Urothelium cell line (cell line): ENCODE results near the gene WIPF1.

Source experiments
- DNase-seq: peaks from one replicate; pipeline ENCODE4 v3.0.0; 2011; ENCODE audit warnings: low spot score, mixed read lengths
- FAIRE-seq: peaks from 2 replicates; lab custom pipeline; 2011; peaks lifted over from hg19 to GRCh38; lab: Jason Lieb, UNC

The WIPF1 gene

GRCh38 chr2:174599310-174599921 is 1.8 kb upstream of the WIPF1 start:
- no peak for DNase-seq
- no peak for FAIRE-seq

- FAIRE-seq (no peak), DNase-seq (no peak)
These were observed 627 bp downstream of the WIPF1 start for GRCh38 chr2:174597009-174597344.

- DNase-seq: no peak
- FAIRE-seq: no peak
These were observed 1.7 kb downstream of the WIPF1 start for GRCh38 chr2:174595891-174596397.

GRCh38 chr2:174595116-174595809 is 2.3 kb downstream of the WIPF1 start:
- DNase-seq: no peak
- FAIRE-seq: no peak

GRCh38 chr2:174594456-174594855 is 3.1 kb downstream of the WIPF1 start:
- FAIRE-seq (no peak), DNase-seq (no peak)

GRCh38 chr2:174593574-174594203 is 3.9 kb downstream of the WIPF1 start:
- DNase-seq (peak; percentile 32), FAIRE-seq (no peak)

GRCh38 chr2:174593041-174593440 is 4.6 kb downstream of the WIPF1 start:
- no peak for DNase-seq
- no peak for FAIRE-seq

GRCh38 chr2:174591740-174592139 is 5.9 kb downstream of the WIPF1 start:
- no peak for FAIRE-seq
- DNase-seq: no peak

GRCh38 chr2:174590928-174591648 is 6.5 kb downstream of the WIPF1 start:
- FAIRE-seq (no peak), DNase-seq (no peak)

GRCh38 chr2:174590346-174590745 is 7.3 kb downstream of the WIPF1 start:
- no peak for FAIRE-seq
- DNase-seq: no peak

GRCh38 chr2:174589334-174589733 is 8.3 kb downstream of the WIPF1 start:
- FAIRE-seq (no peak), DNase-seq (no peak)

- FAIRE-seq (no peak), DNase-seq (no peak)
These were observed 9.1 kb downstream of the WIPF1 start for GRCh38 chr2:174588463-174588862.

- DNase-seq (no peak), FAIRE-seq (no peak)
These were observed 10.0 kb downstream of the WIPF1 start for GRCh38 chr2:174587579-174587978.

- DNase-seq (no peak), FAIRE-seq (no peak)
These were observed 10.9 kb downstream of the WIPF1 start for GRCh38 chr2:174586418-174587295.

- DNase-seq (no peak), FAIRE-seq (no peak)
These were observed 11.8 kb downstream of the WIPF1 start for GRCh38 chr2:174585657-174586252.

- DNase-seq: no peak
- no peak for FAIRE-seq
These were observed 12.5 kb downstream of the WIPF1 start for GRCh38 chr2:174585146-174585545.

GRCh38 chr2:174581491-174581890 is 16.1 kb downstream of the WIPF1 start:
- DNase-seq: no peak
- no peak for FAIRE-seq

- FAIRE-seq (no peak), DNase-seq (no peak)
These were observed 16.7 kb downstream of the WIPF1 start for GRCh38 chr2:174580951-174581350.

- DNase-seq: no peak
- FAIRE-seq: no peak
These were observed 19.5 kb downstream of the WIPF1 start for GRCh38 chr2:174577967-174578589.
